Glutamatergic neuron (in vitro differentiated cells): Measurements from ENCODE around the gene LMX1B. TPM values are rescaled to one million over a fixed set of nuclear protein-coding genes. Genes with fewer than 3 reads are reported as not detected.

Experiments
- DNase-seq: peaks from one replicate; pipeline ENCODE4 v3.0.0; 2022
- H3K27ac Mint-ChIP-seq: one replicate; pipeline ENCODE4 v1.8.0; 2020; ENCODE audit warnings: mild to moderate bottlenecking, mixed read lengths, inconsistent platforms; ENCODE audit not compliant: unreplicated experiment
- H3K27me3 Mint-ChIP-seq: one replicate; pipeline ENCODE4 v1.8.0; 2020; ENCODE audit warnings: mild to moderate bottlenecking, moderate library complexity, mixed read lengths, inconsistent platforms; ENCODE audit not compliant: unreplicated experiment
- H3K36me3 Mint-ChIP-seq: one replicate; pipeline ENCODE4 v1.8.0; 2020; ENCODE audit warnings: mild to moderate bottlenecking, mixed read lengths, inconsistent platforms; ENCODE audit not compliant: unreplicated experiment
- H3K4me1 Mint-ChIP-seq: one replicate; pipeline ENCODE4 v1.8.0; 2020; ENCODE audit warnings: mild to moderate bottlenecking, low read depth, mixed read lengths, inconsistent platforms; ENCODE audit not compliant: unreplicated experiment
- H3K4me3 Mint-ChIP-seq: one replicate; pipeline ENCODE4 v1.8.0; 2020; ENCODE audit warnings: mild to moderate bottlenecking, mixed read lengths, inconsistent platforms; ENCODE audit not compliant: unreplicated experiment
- H3K9me3 Mint-ChIP-seq: one replicate; pipeline ENCODE4 v1.8.0; 2020; ENCODE audit warnings: mild to moderate bottlenecking, moderate library complexity, mixed read lengths, inconsistent platforms; ENCODE audit not compliant: unreplicated experiment
- total RNA-seq: library from RNA; stranded (reverse); fragmentation: NEBNext Ultra II Directional; extraction: Animal tissue kit (Norgen Biotek cat#: 25700); gene quantifications from one replicate; pipeline ENCODE4 v1.2.1, GENCODE V29; 2021; ENCODE audit not compliant: unreplicated experiment
- TF ChIP-seq, protein P1 (sequence below): fragments of 200-600 bp; sonication (generic); IDR thresholded peaks from one replicate; pipeline ENCODE4 v1.5.0; 2021; ENCODE audit not compliant: partially characterized antibody, unreplicated experiment

The LMX1B gene
- total RNA-seq, 1 donor from 2014 or later = 0.27 TPM

- Mint-ChIP-seq H3K4me3 (no peak overlapping the region), H3K27ac (no peak overlapping the region), H3K4me1 (no peaks in the 10 kb centered on the region), H3K36me3 (no peaks in the 10 kb centered on the region), H3K27me3 (peaks cover 5% of the 10 kb centered on the region), H3K9me3 (no peaks in the 10 kb centered on the region)
- DNase-seq = no peak
- TF ChIP-seq, protein P1, sequence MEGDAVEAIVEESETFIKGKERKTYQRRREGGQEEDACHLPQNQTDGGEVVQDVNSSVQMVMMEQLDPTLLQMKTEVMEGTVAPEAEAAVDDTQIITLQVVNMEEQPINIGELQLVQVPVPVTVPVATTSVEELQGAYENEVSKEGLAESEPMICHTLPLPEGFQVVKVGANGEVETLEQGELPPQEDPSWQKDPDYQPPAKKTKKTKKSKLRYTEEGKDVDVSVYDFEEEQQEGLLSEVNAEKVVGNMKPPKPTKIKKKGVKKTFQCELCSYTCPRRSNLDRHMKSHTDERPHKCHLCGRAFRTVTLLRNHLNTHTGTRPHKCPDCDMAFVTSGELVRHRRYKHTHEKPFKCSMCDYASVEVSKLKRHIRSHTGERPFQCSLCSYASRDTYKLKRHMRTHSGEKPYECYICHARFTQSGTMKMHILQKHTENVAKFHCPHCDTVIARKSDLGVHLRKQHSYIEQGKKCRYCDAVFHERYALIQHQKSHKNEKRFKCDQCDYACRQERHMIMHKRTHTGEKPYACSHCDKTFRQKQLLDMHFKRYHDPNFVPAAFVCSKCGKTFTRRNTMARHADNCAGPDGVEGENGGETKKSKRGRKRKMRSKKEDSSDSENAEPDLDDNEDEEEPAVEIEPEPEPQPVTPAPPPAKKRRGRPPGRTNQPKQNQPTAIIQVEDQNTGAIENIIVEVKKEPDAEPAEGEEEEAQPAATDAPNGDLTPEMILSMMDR = peak; percentile 14
Observed at GRCh38 chr9:126599047-126599650, 14.6 kb upstream of the LMX1B start.

GRCh38 chr9:126604059-126605055 is 9.4 kb upstream of the LMX1B start:
- Mint-ChIP-seq H3K9me3 (no peaks in the 10 kb centered on the region), H3K27me3 (peaks cover 7% of the 10 kb centered on the region), H3K4me3 (no peak overlapping the region), H3K36me3 (no peaks in the 10 kb centered on the region), H3K4me1 (no peaks in the 10 kb centered on the region), H3K27ac (no peak overlapping the region)
- no peak for DNase-seq
- TF ChIP-seq, protein P1 = no peak

GRCh38 chr9:126605792-126606482 is 7.8 kb upstream of the LMX1B start:
- Mint-ChIP-seq H3K36me3 (no peaks in the 10 kb centered on the region), H3K27ac (no peak overlapping the region), H3K4me1 (no peaks in the 10 kb centered on the region), H3K27me3 (peaks cover 10% of the 10 kb centered on the region), H3K4me3 (no peak overlapping the region), H3K9me3 (no peaks in the 10 kb centered on the region)
- TF ChIP-seq, protein P1 = no peak
- DNase-seq = no peak

- H3K27me3 Mint-ChIP-seq = peaks cover 14% of the 10 kb centered on the region
- no peak overlapping the region for H3K4me3 Mint-ChIP-seq
Observed at GRCh38 chr9:126606483-126606870, 7.3 kb upstream of the LMX1B start.

More at GRCh38 chr9:126606483-126606870, 7.3 kb upstream of the LMX1B start:
- TF ChIP-seq, protein P1 = no peak
- no peak for DNase-seq
- Mint-ChIP-seq H3K27ac (no peak overlapping the region), H3K9me3 (no peaks in the 10 kb centered on the region), H3K4me1 (no peaks in the 10 kb centered on the region), H3K36me3 (no peaks in the 10 kb centered on the region)
